Fibroblast of lung (primary cell): ENCODE measurements around the gene CHI3L2. TPM values are rescaled to one million over a fixed set of nuclear protein-coding genes. Genes with fewer than 3 reads are reported as not detected.
A peak's percentile ranks its signal among the peaks of the same experiment; 100 is the strongest.

Source experiments
- DNase-seq, 2 donors: peaks; one replicate each; pipeline versions ENCODE4 v3.0.0 to v3.0.0-alpha.2; 2010; ENCODE audit warnings: low read depth in 2 of 2
- H2AFZ ChIP-seq: 2 replicates; pipeline ENCODE4 v1.5.1; 2012; ENCODE audit warnings: low read length, control low read depth, inconsistent platforms
- H3K27ac ChIP-seq: 2 replicates; pipeline ENCODE4 v1.5.1; 2011; ENCODE audit warnings: low read length, control low read depth; ENCODE audit not compliant: insufficient read depth
- H3K27me3 ChIP-seq: 2 replicates; pipeline ENCODE4 v1.5.1; 2011; ENCODE audit warnings: mild to moderate bottlenecking, low read length; ENCODE audit not compliant: control insufficient read depth, insufficient read depth
- H3K36me3 ChIP-seq: 2 replicates; pipeline ENCODE4 v1.5.1; 2011; ENCODE audit warnings: low read length; ENCODE audit not compliant: control insufficient read depth, insufficient read depth
- H3K4me1 ChIP-seq: 2 replicates; pipeline ENCODE4 v1.5.1; 2011; ENCODE audit warnings: low read length; ENCODE audit not compliant: control insufficient read depth, insufficient read depth; ENCODE audit errors: extremely low read depth
- H3K4me2 ChIP-seq: 2 replicates; pipeline ENCODE4 v1.5.1; 2011; ENCODE audit warnings: low read length, control low read depth; ENCODE audit not compliant: insufficient read depth; ENCODE audit errors: extremely low read depth
- H3K4me3 ChIP-seq, 4 experiments: fragments of 200-600 bp in 1 of 4; sonication (generic) in 1 of 4; replicated peaks in 1 of 4; 2 replicates each; pipeline ENCODE4 v1.5.1; 2011 to 2016; ENCODE audit warnings: low read length in 4 of 4, low read depth in 3 of 4, mild to moderate bottlenecking in 3 of 4, control low read depth in 2 of 4, inconsistent platforms in 1 of 4, mixed read lengths in 1 of 4; ENCODE audit not compliant: insufficient read depth in 1 of 4; ENCODE audit errors: control extremely low read depth in 1 of 4
- H3K79me2 ChIP-seq: 2 replicates; pipeline ENCODE4 v1.5.1; 2012; ENCODE audit warnings: mild to moderate bottlenecking, low read length, inconsistent platforms; ENCODE audit not compliant: control insufficient read depth, insufficient read depth
- H3K9ac ChIP-seq: 2 replicates; pipeline ENCODE4 v1.5.1; 2011; ENCODE audit warnings: mild to moderate bottlenecking, low read length, control low read depth; ENCODE audit not compliant: insufficient read depth
- H3K9me3 ChIP-seq: 2 replicates; pipeline ENCODE4 v1.5.1; 2012; ENCODE audit warnings: low read depth, low read length; ENCODE audit not compliant: control insufficient read depth, insufficient read depth
- H4K20me1 ChIP-seq: 2 replicates; pipeline ENCODE4 v1.5.1; 2011; ENCODE audit warnings: low read length; ENCODE audit not compliant: control insufficient read depth, insufficient read depth; ENCODE audit errors: extremely low read depth
- CTCF ChIP-seq, 2 donors: IDR thresholded peaks in 1 of 2; conservative IDR thresholded peaks in 1 of 2; 1 replicate in 1 of 2; 2 replicates in 1 of 2; pipeline ENCODE4 v1.5.1; 2011 to 2012; ENCODE audit warnings: low read length in 2 of 2, control low read depth in 1 of 2, inconsistent platforms in 1 of 2, low read depth in 1 of 2, mild to moderate bottlenecking in 1 of 2
- EZH2 ChIP-seq: IDR thresholded peaks from 2 replicates; pipeline ENCODE4 v1.5.1; 2012; ENCODE audit warnings: low read length, control low read depth, mild to moderate bottlenecking; ENCODE audit errors: missing control alignments
- polyA plus RNA-seq, 2 donors: library from polyadenylated mRNA; depleted of rRNA in 1 of 2; stranded (reverse) in 1 of 2; unstranded in 1 of 2; fragments of >200 nt; gene quantifications; 2 replicates each; pipeline ENCODE4 v1.2.1, GENCODE V29; 2011 to 2012; ENCODE audit warnings: missing spikeins in 1 of 2
- total RNA-seq: library from RNA; depleted of rRNA; stranded (reverse); fragments of >200 nt; gene quantifications from 2 replicates; pipeline ENCODE4 v1.2.1, GENCODE V29; 2014

The CHI3L2 gene
- total and polyA plus RNA-seq, 2 donors (not counting 1 experiment from before 2014, with no cell fraction given), result 1.5 to 3.8 TPM

- H3K4me1 ChIP-seq, result no peaks in the 10 kb centered on the region
- H3K27me3 ChIP-seq, result no peaks in the 10 kb centered on the region
- H3K9ac ChIP-seq, result no peak overlapping the region
- H3K36me3 ChIP-seq, result no peaks in the 10 kb centered on the region
- H2AFZ ChIP-seq, result no peak overlapping the region
- no peak overlapping the region for H3K27ac ChIP-seq
- H4K20me1 ChIP-seq, result no peaks in the 10 kb centered on the region
- DNase-seq, result no peak
- TF ChIP-seq EZH2, result no peak
- TF ChIP-seq CTCF (conservative IDR thresholded peaks at IDR 0.05 in 1 of 2, IDR thresholded peaks at IDR 0.05 in 1 of 2; ENCODE audit: low read depth in 1 of 2, low read length in 2 of 2), result no peak
- no peaks in the 10 kb centered on the region for H3K9me3 ChIP-seq
- H3K4me3 ChIP-seq, result no peak overlapping the region
- H3K4me2 ChIP-seq, result no peak overlapping the region
- no peaks in the 10 kb centered on the region for H3K79me2 ChIP-seq
These were observed 51.6 kb downstream of the CHI3L2 start for GRCh38 chr1:111279144-111279543.

- Histone ChIP-seq H3K27me3 (no peaks in the 10 kb centered on the region), H3K36me3 (no peaks in the 10 kb centered on the region), H3K4me3 (no peak overlapping the region), H3K9ac (no peak overlapping the region), H3K4me1 (no peaks in the 10 kb centered on the region), H3K27ac (no peak overlapping the region), H2AFZ (no peak overlapping the region), H3K9me3 (no peaks in the 10 kb centered on the region), H3K4me2 (no peak overlapping the region), H3K79me2 (no peaks in the 10 kb centered on the region), H4K20me1 (no peaks in the 10 kb centered on the region)
- TF ChIP-seq EZH2 (no peak), CTCF (conservative IDR thresholded peaks at IDR 0.05 in 1 of 2, IDR thresholded peaks at IDR 0.05 in 1 of 2; ENCODE audit: low read depth in 1 of 2, low read length in 2 of 2) (no peak)
- peak in 1 of 2 donors; percentile 14 for DNase-seq
These were observed 52.8 kb downstream of the CHI3L2 start for GRCh38 chr1:111280267-111280666.

GRCh38 chr1:111281411-111281810, 53.9 kb downstream of the CHI3L2 start:
- H3K79me2 ChIP-seq, result no peaks in the 10 kb centered on the region
- H3K27me3 ChIP-seq, result no peaks in the 10 kb centered on the region
- no peaks in the 10 kb centered on the region for H3K9me3 ChIP-seq
- no peak overlapping the region for H3K27ac ChIP-seq
- H3K9ac ChIP-seq, result no peak overlapping the region
- H3K4me3 ChIP-seq, result no peak overlapping the region
- H3K36me3 ChIP-seq, result no peaks in the 10 kb centered on the region
- H2AFZ ChIP-seq, result no peak overlapping the region
- H3K4me2 ChIP-seq, result no peak overlapping the region
- H4K20me1 ChIP-seq, result no peaks in the 10 kb centered on the region
- peak in 1 of 2 donors; percentile 24 for DNase-seq
- H3K4me1 ChIP-seq, result no peaks in the 10 kb centered on the region
- TF ChIP-seq CTCF (conservative IDR thresholded peaks at IDR 0.05 in 1 of 2, IDR thresholded peaks at IDR 0.05 in 1 of 2; ENCODE audit: low read depth in 1 of 2, low read length in 2 of 2) (no peak), EZH2 (no peak)
